K562 (cell line): ENCODE measurements around the gene UBE2K. TPM values are rescaled to one million over a fixed set of nuclear protein-coding genes. Genes with fewer than 3 reads are reported as not detected.

Experiments used
- DPF2 ChIP-seq: fragments of 450-650 bp; IDR thresholded peaks from 2 replicates; pipeline ENCODE4 v1.6.1; 2016
- EP400 ChIP-seq: fragments of 450-650 bp; IDR thresholded peaks from 2 replicates; pipeline ENCODE4 v1.6.1; 2017; ENCODE audit warnings: antibody characterized with exemption, mild to moderate bottlenecking, moderate library complexity
- ETV1 ChIP-seq: fragments of 450-650 bp; conservative IDR thresholded peaks from 2 replicates; pipeline ENCODE4 v1.6.1; 2016; ENCODE audit warnings: missing genetic modification characterization, control low read depth, low read depth, missing compliant biosample characterization
- KAT7 ChIP-seq: sonication (generic); formaldehyde crosslinking; IDR thresholded peaks from 2 replicates; pipeline ENCODE4 v1.8.0; 2022; ENCODE audit warnings: missing genetic modification reagents, mild to moderate bottlenecking, borderline replicate concordance
- LARP7 ChIP-seq: fragments of 450-650 bp; IDR thresholded peaks from 2 replicates; pipeline ENCODE4 v1.6.1; 2016
- LEF1 ChIP-seq: fragments of 450-650 bp; IDR thresholded peaks from 2 replicates; pipeline ENCODE4 v1.6.1; 2016; ENCODE audit warnings: mild to moderate bottlenecking
- PKNOX1 ChIP-seq: fragments of 450-650 bp; IDR thresholded peaks from 2 replicates; pipeline ENCODE4 v1.6.1; 2016
- POLR2AphosphoS5 ChIP-seq: IDR thresholded peaks from 2 replicates; pipeline ENCODE4 v1.6.1; 2011; ENCODE audit warnings: mild to moderate bottlenecking, low read depth, low read length, moderate library complexity; ENCODE audit not compliant: control insufficient read depth, insufficient read depth
- RBBP5 ChIP-seq: fragments of 200-600 bp; sonication (generic); IDR thresholded peaks from 2 replicates; pipeline ENCODE4 v1.6.1; 2012; ENCODE audit warnings: borderline replicate concordance, mild to moderate bottlenecking, low read length, control low read depth, inconsistent platforms; ENCODE audit not compliant: insufficient read depth, poor library complexity, severe bottlenecking
- SAP30 ChIP-seq: fragments of 200-600 bp; sonication (generic); IDR thresholded peaks from 2 replicates; pipeline ENCODE4 v1.6.1; 2012; ENCODE audit warnings: borderline replicate concordance, low read depth, mild to moderate bottlenecking, moderate library complexity, low read length, control low read depth, inconsistent platforms; ENCODE audit not compliant: insufficient read depth, poor library complexity, severe bottlenecking
- TOE1 ChIP-seq, 2 experiments: fragments of 450-650 bp in 1 of 2; sonication (generic) in 1 of 2; formaldehyde crosslinking in 1 of 2; IDR thresholded peaks; 2 replicates each; pipeline versions ENCODE4 v1.7.1 to v1.8.0; 2016 to 2022; ENCODE audit warnings: borderline replicate concordance in 2 of 2, mild to moderate bottlenecking in 2 of 2, antibody characterized with exemption in 1 of 2, inconsistent platforms in 1 of 2, low read depth in 1 of 2, missing genetic modification reagents in 1 of 2, moderate library complexity in 1 of 2
- ZBTB26 ChIP-seq: fragments of 450-650 bp; formaldehyde crosslinking; IDR thresholded peaks from 2 replicates; pipeline ENCODE4 v1.4.0; 2022; ENCODE audit warnings: missing genetic modification characterization
- ZBTB7A ChIP-seq: IDR thresholded peaks from 2 replicates; pipeline ENCODE4 v1.6.1; 2011; ENCODE audit warnings: low read depth, mild to moderate bottlenecking, low read length, moderate library complexity, borderline replicate concordance; ENCODE audit not compliant: control insufficient read depth
- polyA plus RNA-seq, 8 experiments: library from polyadenylated mRNA; depleted of rRNA in 4 of 8; stranded (reverse) in 5 of 8; unstranded in 3 of 8; fragments of >200 nt; fragmentation: Nextera tagmentation in 2 of 8; fragmentation: Illumina TruSeq in 1 of 8; extraction: Ambion mirVana in 2 of 8; extraction: Trizol in 1 of 8; gene quantifications; 2 replicates each; pipeline versions ENCODE4 v1.2.1 to v1.2.3, GENCODE V29; 2011 to 2014; ENCODE audit warnings: inconsistent platforms in 1 of 8, missing spikeins in 1 of 8
- total RNA-seq, 7 experiments: library from RNA; depleted of rRNA in 6 of 7; stranded (reverse); fragments of >200 nt in 6 of 7; fragmentation: Illumina TruSeq in 2 of 7; extraction: Trizol in 2 of 7; gene quantifications; 2 replicates each; pipeline versions ENCODE4 v1.2.1 to v1.2.3, GENCODE V29; 2011 to 2021; ENCODE audit warnings: low replicate concordance in 1 of 7
- TF ChIP-seq, protein P1 (sequence below): fragments of 450-650 bp; IDR thresholded peaks from 2 replicates; pipeline ENCODE4 v1.6.1; 2018; ENCODE audit not compliant: partially characterized antibody

UBE2K gene
- total and polyA plus RNA-seq, 9 of the 15 experiments (the other 6 are each of a cell fraction or from before 2014, with no cell fraction given) = 29.8 to 190 (median 62.6) TPM

- TF ChIP-seq POLR2AphosphoS5 = 0 out of 2 replicates have a peak, but pooled peaks have one; percentile 39
- TF ChIP-seq PKNOX1 = peak; percentile 73
- peak; percentile 45; the same call in 1 of the 2 replicates for TF ChIP-seq EP400
- TF ChIP-seq TOE1 (IDR thresholded peaks at IDR 0.05; ENCODE audit: borderline replicate concordance) = peak; percentile 42; the same call in 1 of the 2 replicates
- TF ChIP-seq TOE1 (CRISPR knock-in tag; IDR thresholded peaks at IDR 0.05; ENCODE audit: borderline replicate concordance, low read depth) = no peak
- TF ChIP-seq LEF1 = 0 out of 2 replicates have a peak, but pooled peaks have one; percentile 17
- TF ChIP-seq KAT7 (CRISPR knock-in tag) = peak; percentile 65; the same call in 1 of the 2 replicates
- TF ChIP-seq ZBTB26 = peak; percentile 43; the same call in 1 of the 2 replicates
- peak; percentile 42 for TF ChIP-seq ETV1
- TF ChIP-seq, protein P1, sequence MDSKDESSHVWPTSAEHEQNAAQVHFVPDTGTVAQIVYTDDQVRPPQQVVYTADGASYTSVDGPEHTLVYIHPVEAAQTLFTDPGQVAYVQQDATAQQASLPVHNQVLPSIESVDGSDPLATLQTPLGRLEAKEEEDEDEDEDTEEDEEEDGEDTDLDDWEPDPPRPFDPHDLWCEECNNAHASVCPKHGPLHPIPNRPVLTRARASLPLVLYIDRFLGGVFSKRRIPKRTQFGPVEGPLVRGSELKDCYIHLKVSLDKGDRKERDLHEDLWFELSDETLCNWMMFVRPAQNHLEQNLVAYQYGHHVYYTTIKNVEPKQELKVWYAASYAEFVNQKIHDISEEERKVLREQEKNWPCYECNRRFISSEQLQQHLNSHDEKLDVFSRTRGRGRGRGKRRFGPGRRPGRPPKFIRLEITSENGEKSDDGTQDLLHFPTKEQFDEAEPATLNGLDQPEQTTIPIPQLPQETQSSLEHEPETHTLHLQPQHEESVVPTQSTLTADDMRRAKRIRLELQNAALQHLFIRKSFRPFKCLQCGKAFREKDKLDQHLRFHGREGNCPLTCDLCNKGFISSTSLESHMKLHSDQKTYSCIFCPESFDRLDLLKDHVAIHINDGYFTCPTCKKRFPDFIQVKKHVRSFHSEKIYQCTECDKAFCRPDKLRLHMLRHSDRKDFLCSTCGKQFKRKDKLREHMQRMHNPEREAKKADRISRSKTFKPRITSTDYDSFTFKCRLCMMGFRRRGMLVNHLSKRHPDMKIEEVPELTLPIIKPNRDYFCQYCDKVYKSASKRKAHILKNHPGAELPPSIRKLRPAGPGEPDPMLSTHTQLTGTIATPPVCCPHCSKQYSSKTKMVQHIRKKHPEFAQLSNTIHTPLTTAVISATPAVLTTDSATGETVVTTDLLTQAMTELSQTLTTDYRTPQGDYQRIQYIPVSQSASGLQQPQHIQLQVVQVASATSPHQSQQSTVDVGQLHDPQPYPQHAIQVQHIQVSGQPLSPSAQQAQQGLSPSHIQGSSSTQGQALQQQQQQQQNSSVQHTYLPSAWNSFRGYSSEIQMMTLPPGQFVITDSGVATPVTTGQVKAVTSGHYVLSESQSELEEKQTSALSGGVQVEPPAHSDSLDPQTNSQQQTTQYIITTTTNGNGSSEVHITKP = peak; percentile 87
- TF ChIP-seq DPF2 = 0 out of 2 replicates have a peak, but pooled peaks have one; percentile 38
- peak; percentile 43 for TF ChIP-seq SAP30
- 0 out of 2 replicates have a peak, but pooled peaks have one; percentile 1 for TF ChIP-seq LARP7
- TF ChIP-seq RBBP5 = peak; percentile 70
- TF ChIP-seq ZBTB7A = peak; percentile 70
These were observed 581 bp downstream of the UBE2K start (continued) for GRCh38 chr4:39698424-39699009.
